A549 (cell line): Measurements from ENCODE around the gene GRM7. TPM values are rescaled to one million over a fixed set of nuclear protein-coding genes. Genes with fewer than 3 reads are reported as not detected.

Experiments
- ATAC-seq, 2 experiments: fragments of 200-7000 bp in 1 of 2; fragments of >200 bp in 1 of 2; cut with Nextera tagmentation in 1 of 2; cut with Tn5 transposase in 1 of 2; 3 replicates each; pipeline versions ENCODE4 v1.8.0 to v1.9.1; 2018 to 2020; ENCODE audit warnings: mild to moderate bottlenecking in 1 of 2, moderate library complexity in 1 of 2
- CTCF ChIA-PET: fragments of 300-600 bp; sonication (Branson Sonifier 250); formaldehyde crosslinking; extraction: SDS; loops from one replicate; lab custom pipeline; 2021; ENCODE audit warnings: antibody characterized with exemption, inconsistent platforms; lab: Yijun Ruan, JAX
- POLR2A ChIA-PET: fragments of 350-600 bp; formaldehyde crosslinking; extraction: SDS; loops from one replicate; lab custom pipeline; 2021; ENCODE audit warnings: antibody characterized with exemption, inconsistent platforms; lab: Yijun Ruan, JAX
- DNase-seq, 2 experiments: peaks; one replicate each; pipeline versions ENCODE4 v3.0.0 to v3.0.0-alpha.2; 2011 to 2016; ENCODE audit warnings: low read depth in 1 of 2, low spot score in 1 of 2
- FAIRE-seq: peaks from 2 replicates; lab custom pipeline; 2011; peaks lifted over from hg19 to GRCh38; lab: Jason Lieb, UNC
- H3K27ac ChIP-seq, 2 experiments: fragments of >200 bp; sonication (Bioruptor Twin); formaldehyde crosslinking; 3 replicates each; pipeline ENCODE4 v1.5.1; 2016 to 2017
- H3K4me1 ChIP-seq: fragments of >200 bp; sonication (Bioruptor Twin); formaldehyde crosslinking; 3 replicates; pipeline ENCODE4 v1.6.1; 2016
- H3K4me2 ChIP-seq: fragments of >200 bp; sonication (Bioruptor Twin); formaldehyde crosslinking; 3 replicates; pipeline ENCODE4 v1.6.1; 2016
- H3K4me3 ChIP-seq: fragments of >200 bp; sonication (Bioruptor Twin); formaldehyde crosslinking; 3 replicates; pipeline ENCODE4 v1.5.1; 2016
- H3K9me3 ChIP-seq: fragments of >200 bp; sonication (Bioruptor Twin); formaldehyde crosslinking; 3 replicates; pipeline ENCODE4 v1.6.1; 2016
- BHLHE40 ChIP-seq: IDR thresholded peaks from 2 replicates; pipeline ENCODE4 v1.6.1; 2012; ENCODE audit warnings: low read depth, low read length, inconsistent platforms
- CEBPB ChIP-seq, 2 experiments: fragments of >200 bp in 1 of 2; sonication (Bioruptor Twin) in 1 of 2; formaldehyde crosslinking in 1 of 2; IDR thresholded peaks; 2 replicates each; pipeline ENCODE4 v1.6.1; 2012 to 2016
- CHD4 ChIP-seq: fragments of 200-600 bp; sonication (generic); IDR thresholded peaks from 2 replicates; pipeline ENCODE4 v1.6.1; 2016; ENCODE audit warnings: antibody characterized with exemption, mild to moderate bottlenecking, borderline replicate concordance
- CTCF ChIP-seq: fragments of >200 bp; sonication (Bioruptor Twin); formaldehyde crosslinking; IDR thresholded peaks from 3 replicates; pipeline ENCODE4 v1.5.1; 2016
- E2F6 ChIP-seq: IDR thresholded peaks from 2 replicates; pipeline ENCODE4 v1.6.1; 2012; ENCODE audit warnings: low read depth, borderline replicate concordance
- EHMT2 ChIP-seq: fragments of 200-600 bp; sonication (generic); IDR thresholded peaks from 2 replicates; pipeline ENCODE4 v1.6.1; 2016; ENCODE audit warnings: antibody characterized with exemption, low read depth, mild to moderate bottlenecking, moderate library complexity
- EP300 ChIP-seq, 2 experiments: fragments of >200 bp; sonication (Bioruptor Twin); formaldehyde crosslinking; IDR thresholded peaks; 2 replicates in 1 of 2; 3 replicates in 1 of 2; pipeline ENCODE4 v1.6.1; 2016 to 2017
- FOSL2 ChIP-seq, 2 experiments: fragments of 450-650 bp in 1 of 2; fragments of >200 bp in 1 of 2; sonication (Bioruptor Twin) in 1 of 2; formaldehyde crosslinking; IDR thresholded peaks; 2 replicates each; pipeline versions ENCODE4 v1.5.0 to v1.6.1; 2016 to 2020; ENCODE audit warnings: mild to moderate bottlenecking in 1 of 2, moderate library complexity in 1 of 2
- GATA3 ChIP-seq: IDR thresholded peaks from 2 replicates; pipeline ENCODE4 v1.6.1; 2012; ENCODE audit warnings: borderline replicate concordance
- HMGXB4 ChIP-seq: fragments of 250-450 bp; sonication (Bioruptor Pico); IDR thresholded peaks from 2 replicates; pipeline ENCODE4 v1.5.0; 2021; ENCODE audit warnings: mild to moderate bottlenecking, moderate library complexity, borderline replicate concordance
- HOXA7 ChIP-seq: fragments of 250-450 bp; sonication (Bioruptor Pico); IDR thresholded peaks from 2 replicates; pipeline ENCODE4 v1.5.0; 2020; ENCODE audit warnings: mild to moderate bottlenecking, moderate library complexity
- JUN ChIP-seq, 2 experiments: fragments of >200 bp; sonication (Bioruptor Twin); formaldehyde crosslinking; IDR thresholded peaks; 2 replicates in 1 of 2; 3 replicates in 1 of 2; pipeline ENCODE4 v1.6.1; 2016 to 2017
- MAFK ChIP-seq: fragments of 450-650 bp; IDR thresholded peaks from 2 replicates; pipeline ENCODE4 v1.6.1; 2014; ENCODE audit not compliant: partially characterized antibody
- MAX ChIP-seq: IDR thresholded peaks from 2 replicates; pipeline ENCODE4 v1.6.1; 2012
- MAZ ChIP-seq: fragments of 150-350 bp; IDR thresholded peaks from 2 replicates; pipeline ENCODE4 v1.6.1; 2014; ENCODE audit warnings: antibody characterized with exemption, low read depth, low read length, borderline replicate concordance
- MYC ChIP-seq: IDR thresholded peaks from 2 replicates; pipeline ENCODE4 v1.6.1; 2012; ENCODE audit warnings: mild to moderate bottlenecking, inconsistent platforms, low read length, improper control_type of control experiment, borderline replicate concordance
- NR3C1 ChIP-seq: fragments of >200 bp; sonication (Bioruptor Twin); formaldehyde crosslinking; IDR thresholded peaks from 3 replicates; pipeline ENCODE4 v1.6.1; 2017
- PHF8 ChIP-seq: fragments of 200-600 bp; sonication (generic); IDR thresholded peaks from 2 replicates; pipeline ENCODE4 v1.6.1; 2016; ENCODE audit warnings: low read depth, mild to moderate bottlenecking, antibody characterized with exemption, moderate library complexity, borderline replicate concordance
- POLR2AphosphoS2 ChIP-seq: conservative IDR thresholded peaks from 2 replicates; pipeline ENCODE4 v1.6.1; 2012; ENCODE audit warnings: low read length, improper control_type of control experiment, inconsistent platforms
- RARB ChIP-seq: fragments of 250-450 bp; sonication (Bioruptor Pico); IDR thresholded peaks from 2 replicates; pipeline ENCODE4 v1.8.0; 2021; ENCODE audit warnings: mild to moderate bottlenecking, moderate library complexity
- RCOR1 ChIP-seq: fragments of 150-350 bp; IDR thresholded peaks from 2 replicates; pipeline ENCODE4 v1.6.1; 2014; ENCODE audit warnings: antibody characterized with exemption, low read length, low read depth
- RNF2 ChIP-seq: fragments of 200-600 bp; sonication (generic); IDR thresholded peaks from 2 replicates; pipeline ENCODE4 v1.6.1; 2016; ENCODE audit warnings: low read depth, mild to moderate bottlenecking, antibody characterized with exemption, moderate library complexity, borderline replicate concordance
- TP53 ChIP-seq: fragments of 250-450 bp; sonication (Bioruptor Pico); IDR thresholded peaks from 2 replicates; pipeline ENCODE4 v1.5.0; 2021; ENCODE audit warnings: mild to moderate bottlenecking, moderate library complexity
- ZC3H11A ChIP-seq: fragments of 450-650 bp; IDR thresholded peaks from 2 replicates; pipeline ENCODE4 v1.6.1; 2014; ENCODE audit warnings: antibody characterized with exemption, mild to moderate bottlenecking
- ZNF302 ChIP-seq: fragments of 250-450 bp; sonication (Bioruptor Pico); IDR thresholded peaks from 2 replicates; pipeline ENCODE4 v1.9.0; 2021; ENCODE audit warnings: inconsistent platforms, mild to moderate bottlenecking, moderate library complexity
- ZSCAN20 ChIP-seq: fragments of 250-450 bp; sonication (Bioruptor Pico); IDR thresholded peaks from 2 replicates; pipeline ENCODE4 v1.8.0; 2022; ENCODE audit warnings: mild to moderate bottlenecking, moderate library complexity
- WGBS: methylation state at CpG from one replicate; pipeline ENCODE4 v1.1.6; 2017; ENCODE audit errors: missing lambda C conversion rate; 5-methylcytosine and 5-hydroxymethylcytosine counted together
- polyA plus RNA-seq, 4 experiments: library from polyadenylated mRNA; depleted of rRNA in 3 of 4; stranded (reverse); fragments of >200 nt; fragmentation: RNase III in 1 of 4; extraction: RNeasy Plus Mini Kit Qiagen cat#74134 plus additional on column Dnase treatment in 1 of 4; gene quantifications; 2 replicates in 3 of 4; 3 replicates in 1 of 4; pipeline ENCODE4 v1.2.3, GENCODE V29; 2011 to 2017
- TF ChIP-seq, protein P1 (sequence below): fragments of 250-450 bp; sonication (Bioruptor Pico); IDR thresholded peaks from 2 replicates; pipeline ENCODE4 v1.5.0; 2020; ENCODE audit warnings: low read depth, mild to moderate bottlenecking, moderate library complexity
- TF ChIP-seq, protein P2 (sequence below): IDR thresholded peaks from 2 replicates; pipeline ENCODE4 v1.6.1; 2012

The GRM7 gene
- polyA plus RNA-seq, 2 of the 4 experiments (the other 2 are of a cell fraction), result not detected

DNA sequence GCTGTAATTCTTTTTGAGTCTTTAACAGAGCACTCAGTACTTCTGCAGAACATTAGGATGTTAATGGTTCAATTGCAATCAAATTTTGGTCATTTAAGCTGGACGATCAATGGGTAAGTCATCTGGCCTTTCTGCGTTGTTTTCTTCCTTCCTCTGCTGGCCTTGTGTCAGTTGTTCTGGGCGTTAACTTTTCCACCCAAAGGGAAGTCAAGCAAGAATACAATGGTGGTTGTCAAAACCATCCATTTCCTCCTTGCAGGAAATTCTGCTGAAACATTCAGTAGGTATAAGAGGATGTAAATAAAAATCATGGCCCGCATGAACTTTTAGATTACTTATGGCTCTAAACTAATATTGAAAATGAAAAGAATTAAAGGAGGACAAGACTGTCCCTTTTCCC lies 584.0 kb downstream of the GRM7 start:
- TF ChIP-seq FOSL2 (IDR thresholded peaks at IDR 0.05) (no peak), FOSL2 (CRISPR knock-in tag; IDR thresholded peaks at IDR 0.05) (no peak), PHF8 (no peak), BHLHE40 (no peak), HOXA7 (CRISPR knock-in tag) (no peak), RCOR1 (no peak), E2F6 (no peak), CTCF (no peak), GATA3 (no peak), TP53 (no peak), ZSCAN20 (CRISPR knock-in tag) (no peak), MAX (no peak), POLR2AphosphoS2 (no peak), CHD4 (no peak), MYC (no peak)
- TF ChIP-seq, protein P1, sequence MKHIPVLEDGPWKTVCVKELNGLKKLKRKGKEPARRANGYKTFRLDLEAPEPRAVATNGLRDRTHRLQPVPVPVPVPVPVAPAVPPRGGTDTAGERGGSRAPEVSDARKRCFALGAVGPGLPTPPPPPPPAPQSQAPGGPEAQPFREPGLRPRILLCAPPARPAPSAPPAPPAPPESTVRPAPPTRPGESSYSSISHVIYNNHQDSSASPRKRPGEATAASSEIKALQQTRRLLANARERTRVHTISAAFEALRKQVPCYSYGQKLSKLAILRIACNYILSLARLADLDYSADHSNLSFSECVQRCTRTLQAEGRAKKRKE, result no peak
- TF ChIP-seq, protein P2, sequence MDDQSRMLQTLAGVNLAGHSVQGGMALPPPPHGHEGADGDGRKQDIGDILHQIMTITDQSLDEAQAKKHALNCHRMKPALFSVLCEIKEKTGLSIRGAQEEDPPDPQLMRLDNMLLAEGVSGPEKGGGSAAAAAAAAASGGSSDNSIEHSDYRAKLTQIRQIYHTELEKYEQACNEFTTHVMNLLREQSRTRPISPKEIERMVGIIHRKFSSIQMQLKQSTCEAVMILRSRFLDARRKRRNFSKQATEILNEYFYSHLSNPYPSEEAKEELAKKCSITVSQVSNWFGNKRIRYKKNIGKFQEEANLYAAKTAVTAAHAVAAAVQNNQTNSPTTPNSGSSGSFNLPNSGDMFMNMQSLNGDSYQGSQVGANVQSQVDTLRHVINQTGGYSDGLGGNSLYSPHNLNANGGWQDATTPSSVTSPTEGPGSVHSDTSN, result no peak
- TF ChIP-seq, all 56 proteins: peak for 0
- H3K4me1 ChIP-seq, result no peaks in the 10 kb centered on the region
- ChIA-PET POLR2A (no interaction called here), CTCF (no interaction called here)
- FAIRE-seq (no peak), ATAC-seq (no peak), DNase-seq (no peak)
- no peaks in the 10 kb centered on the region for H3K9me3 ChIP-seq
- 42% methylated on average over 4 of the region's 4 CpGs for WGBS
- H3K27ac ChIP-seq, result no peak overlapping the region
- H3K4me2 ChIP-seq, result no peak overlapping the region
- H3K4me3 ChIP-seq, result no peak overlapping the region

- FAIRE-seq, result no peak
- WGBS, result 26% methylated on average over 5 of the region's 5 CpGs
Observed at GRCh38 chr3:7445331-7445730, 584.4 kb downstream of the GRM7 start.

More at GRCh38 chr3:7445331-7445730, 584.4 kb downstream of the GRM7 start:
- H3K27ac ChIP-seq, result no peak overlapping the region
- CTCF ChIA-PET, result no interaction called here
- DNase-seq (no peak), ATAC-seq (no peak)
- H3K4me2 ChIP-seq, result no peak overlapping the region
- H3K4me3 ChIP-seq, result no peak overlapping the region
- no peaks in the 10 kb centered on the region for H3K4me1 ChIP-seq
- POLR2A ChIA-PET, result no interaction called here
- TF ChIP-seq RARB (CRISPR knock-in tag), result no peak
- no peak for TF ChIP-seq BHLHE40
- no peak for TF ChIP-seq JUN (IDR thresholded peaks at IDR 0.05)
- no peak for TF ChIP-seq MYC
- TF ChIP-seq HMGXB4, result no peak
- no peak for TF ChIP-seq PHF8
- TF ChIP-seq ZC3H11A, result no peak
- TF ChIP-seq MAZ, result no peak
- no peak for TF ChIP-seq EHMT2
- TF ChIP-seq, protein P2, result no peak
- no peak for TF ChIP-seq EP300 (IDR thresholded peaks at IDR 0.05)
- TF ChIP-seq NR3C1, result no peak
- TF ChIP-seq MAFK, result no peak
- TF ChIP-seq RNF2, result no peak
- no peak for TF ChIP-seq TP53
- no peak for TF ChIP-seq ZNF302 (CRISPR knock-in tag)
- TF ChIP-seq CEBPB (IDR thresholded peaks at IDR 0.05), result no peak
- H3K9me3 ChIP-seq, result no peaks in the 10 kb centered on the region
